ENCODE results near the gene SMARCC2. TPM values are rescaled to one million over a fixed set of nuclear protein-coding genes. Genes with fewer than 3 reads are reported as not detected.

SMARCC2 gene
- total RNA-seq, 2 donors from 2014 or later, result 127 to 129 TPM

GRCh38 chr12:56206452-56207166, 17.3 kb upstream of the SMARCC2 start:
- WGBS, 2 experiments (ENCODE audit: insufficient coverage in 1 of 2, insufficient read length in 1 of 2), result 84 to 86% methylated on average over 12 to 13 of the region's 14 CpGs

GRCh38 chr12:56205445-56205844, 16.2 kb upstream of the SMARCC2 start:
- H3K36me3 Mint-ChIP-seq (ENCODE audit: low read depth), result peaks cover 44% of the 10 kb centered on the region
- Histone ChIP-seq H3K27ac (ENCODE audit: low read depth, low read length) (no peak overlapping the region), H3K4me3 (ENCODE audit: low read length) (no peak overlapping the region), H3K4me1 (ENCODE audit: control insufficient read depth, insufficient read depth, low read length) (peaks cover 5% of the 10 kb centered on the region), H3K9me3 (ENCODE audit: control insufficient read depth, low read length) (no peaks in the 10 kb centered on the region), H3K9ac (ENCODE audit: extremely low read depth, low read length, poor library complexity, severe bottlenecking) (no peak overlapping the region), H3K27me3 (ENCODE audit: control insufficient read depth, insufficient read depth, low read length, poor library complexity, severe bottlenecking) (no peaks in the 10 kb centered on the region), H3K36me3 (ENCODE audit: control insufficient read depth, insufficient read depth, low read length) (peaks cover 55% of the 10 kb centered on the region)
- H3K27me3 Mint-ChIP-seq (ENCODE audit: insufficient read depth), result no peaks in the 10 kb centered on the region
- peaks cover 9% of the 10 kb centered on the region for H3K4me1 Mint-ChIP-seq
- no peak overlapping the region for H3K27ac Mint-ChIP-seq
- peak; percentile 35 for TF ChIP-seq CTCF (conservative IDR thresholded peaks at IDR 0.05)
- H3K9me3 Mint-ChIP-seq, result no peaks in the 10 kb centered on the region
- no peak for DNase-seq
- H3K4me3 Mint-ChIP-seq, result no peak overlapping the region

More at GRCh38 chr12:56206452-56207166, 17.3 kb upstream of the SMARCC2 start:
- TF ChIP-seq CTCF (conservative IDR thresholded peaks at IDR 0.05), result peak; percentile 82
- Histone ChIP-seq H3K27me3 (ENCODE audit: control insufficient read depth, insufficient read depth, low read length, poor library complexity, severe bottlenecking) (no peaks in the 10 kb centered on the region), H3K4me1 (ENCODE audit: control insufficient read depth, insufficient read depth, low read length) (peaks cover 5% of the 10 kb centered on the region), H3K36me3 (ENCODE audit: control insufficient read depth, insufficient read depth, low read length) (peaks cover 61% of the 10 kb centered on the region), H3K4me3 (ENCODE audit: low read length) (no peak overlapping the region), H3K9me3 (ENCODE audit: control insufficient read depth, low read length) (no peaks in the 10 kb centered on the region), H3K27ac (ENCODE audit: low read depth, low read length) (no peak overlapping the region), H3K9ac (ENCODE audit: extremely low read depth, low read length, poor library complexity, severe bottlenecking) (no peak overlapping the region)
- peaks cover 9% of the 10 kb centered on the region for H3K4me1 Mint-ChIP-seq
- H3K36me3 Mint-ChIP-seq (ENCODE audit: low read depth), result peaks cover 51% of the 10 kb centered on the region
- peak overlapping the region; percentile 46 for H3K27ac Mint-ChIP-seq
- no peaks in the 10 kb centered on the region for H3K27me3 Mint-ChIP-seq (ENCODE audit: insufficient read depth)
- H3K4me3 Mint-ChIP-seq, result no peak overlapping the region
- peak; percentile 96 for DNase-seq
- H3K9me3 Mint-ChIP-seq, result no peaks in the 10 kb centered on the region

- peaks cover 45% of the 10 kb centered on the region for H3K36me3 ChIP-seq (ENCODE audit: control insufficient read depth, insufficient read depth, low read length)
- Mint-ChIP-seq H3K36me3 (ENCODE audit: low read depth) (peaks cover 35% of the 10 kb centered on the region), H3K27ac (peak overlapping the region; percentile 6), H3K27me3 (ENCODE audit: insufficient read depth) (no peaks in the 10 kb centered on the region), H3K4me3 (no peak overlapping the region), H3K9me3 (no peaks in the 10 kb centered on the region), H3K4me1 (peaks cover 9% of the 10 kb centered on the region)
- H3K27ac ChIP-seq (ENCODE audit: low read depth, low read length), result no peak overlapping the region
- no peak overlapping the region for H3K4me3 ChIP-seq (ENCODE audit: low read length)
- DNase-seq, result no peak
- no peaks in the 10 kb centered on the region for H3K27me3 ChIP-seq (ENCODE audit: control insufficient read depth, insufficient read depth, low read length, poor library complexity, severe bottlenecking)
- no peak overlapping the region for H3K9ac ChIP-seq (ENCODE audit: extremely low read depth, low read length, poor library complexity, severe bottlenecking)
- TF ChIP-seq CTCF (conservative IDR thresholded peaks at IDR 0.05), result no peak
- H3K9me3 ChIP-seq (ENCODE audit: control insufficient read depth, low read length), result no peaks in the 10 kb centered on the region
- H3K4me1 ChIP-seq (ENCODE audit: control insufficient read depth, insufficient read depth, low read length), result peaks cover 5% of the 10 kb centered on the region
Measured at GRCh38 chr12:56204275-56204674, 15.0 kb upstream of the SMARCC2 start.
